ENCODE measurements around the gene MUCL3.

The MUCL3 gene

GRCh38 chr6:30928677-30929076, 12.1 kb upstream of the MUCL3 start:
- H3K27ac ChIP-seq: no peak overlapping the region
- no peak for TF ChIP-seq CTCF (conservative IDR thresholded peaks at IDR 0.05)
- TF ChIP-seq ZFX (IDR thresholded peaks at IDR 0.05): no peak

- no peak overlapping the region for H3K27ac ChIP-seq
- TF ChIP-seq ZFX (IDR thresholded peaks at IDR 0.05): no peak
- TF ChIP-seq CTCF (conservative IDR thresholded peaks at IDR 0.05): no peak
Observed at GRCh38 chr6:30930506-30930905, 10.3 kb upstream of the MUCL3 start.

- TF ChIP-seq ZFX (IDR thresholded peaks at IDR 0.05): no peak
- no peak overlapping the region for H3K27ac ChIP-seq
Observed at GRCh38 chr6:30931272-30931671, 9.5 kb upstream of the MUCL3 start.

- TF ChIP-seq CTCF (conservative IDR thresholded peaks at IDR 0.05) (no peak), ZFX (IDR thresholded peaks at IDR 0.05) (no peak)
Observed at GRCh38 chr6:30931969-30932645, 8.7 kb upstream of the MUCL3 start, which contains the start of gene SFTA2. Gene SFTA2, minus strand, starts transcription at chr6:30932170. Its CDS starts 74 bp downstream, at chr6:30932096.

GRCh38 chr6:30932665-30933365, 8.0 kb upstream of the MUCL3 start:
- no peak overlapping the region for H3K27ac ChIP-seq
- TF ChIP-seq ZFX (IDR thresholded peaks at IDR 0.05): no peak
- no peak for TF ChIP-seq CTCF (conservative IDR thresholded peaks at IDR 0.05)

More at GRCh38 chr6:30931969-30932645, 8.7 kb upstream of the MUCL3 start, which contains the start of gene SFTA2:
- H3K27ac ChIP-seq: no peak within 1 kb of the TSS

GRCh38 chr6:30935018-30935417, 5.8 kb upstream of the MUCL3 start:
- TF ChIP-seq CTCF (conservative IDR thresholded peaks at IDR 0.05) (no peak), ZFX (IDR thresholded peaks at IDR 0.05) (no peak)

GRCh38 chr6:30937265-30937664, 3.5 kb upstream of the MUCL3 start:
- no peak for TF ChIP-seq ZFX (IDR thresholded peaks at IDR 0.05)
- no peak for TF ChIP-seq CTCF (conservative IDR thresholded peaks at IDR 0.05)
- no peak overlapping the region for H3K27ac ChIP-seq

More at GRCh38 chr6:30935018-30935417, 5.8 kb upstream of the MUCL3 start:
- H3K27ac ChIP-seq: no peak overlapping the region

Data from C4-2B (cell line).